Kidney (tissue), 14 donors: ENCODE measurements around the gene NCKAP5. TPM values are rescaled to one million over a fixed set of nuclear protein-coding genes. Genes with fewer than 3 reads are reported as not detected.

ENCODE experiments used
- DNase-seq, 5 donors: peaks; one replicate each; pipeline ENCODE4 v3.0.0-alpha.2; 2013 to 2020
- FAIRE-seq: peaks from 2 replicates; lab custom pipeline; 2012; peaks lifted over from hg19 to GRCh38; lab: Jason Lieb, UNC
- H3K27ac ChIP-seq, 2 donors: one replicate each; pipeline ENCODE4 v1.7.0; 2013; ENCODE audit warnings: low read depth in 2 of 2, low read length in 2 of 2, inconsistent platforms in 1 of 2
- H3K27me3 ChIP-seq: one replicate; pipeline ENCODE4 v1.7.1; 2013; ENCODE audit warnings: low read length, inconsistent platforms; ENCODE audit not compliant: control insufficient read depth, insufficient read depth
- H3K36me3 ChIP-seq, 3 donors: one replicate each; pipeline versions ENCODE4 v1.7.0 to v1.7.1; 2013; ENCODE audit warnings: low read length in 3 of 3, control low read depth in 1 of 3, inconsistent platforms in 1 of 3; ENCODE audit not compliant: insufficient read depth in 3 of 3, control insufficient read depth in 2 of 3
- H3K4me1 ChIP-seq, 3 donors: one replicate each; pipeline versions ENCODE4 v1.7.0 to v1.7.1; 2013; ENCODE audit warnings: low read length in 3 of 3, inconsistent platforms in 1 of 3, low read depth in 1 of 3; ENCODE audit not compliant: control insufficient read depth in 2 of 3, insufficient read depth in 2 of 3
- H3K4me3 ChIP-seq, 3 donors: one replicate each; pipeline versions ENCODE4 v1.7.0 to v1.8.1; 2013; ENCODE audit warnings: low read length in 3 of 3, control low read depth in 1 of 3, inconsistent platforms in 1 of 3
- H3K9ac ChIP-seq, 3 donors: one replicate each; pipeline versions ENCODE4 v1.7.0 to v1.7.1; 2013; ENCODE audit warnings: low read length in 3 of 3, control low read depth in 1 of 3, inconsistent platforms in 1 of 3
- H3K9me3 ChIP-seq, 3 donors: one replicate each; pipeline versions ENCODE4 v1.7.0 to v1.7.1; 2013; ENCODE audit warnings: low read length in 3 of 3, control low read depth in 1 of 3, inconsistent platforms in 1 of 3; ENCODE audit not compliant: control insufficient read depth in 2 of 3, insufficient read depth in 1 of 3
- intact Hi-C: fragments of 100-400 bp; cut with DNase I; formaldehyde crosslinking; loops from one replicate; pipeline ENCODE4 v1.11.1; 2022
- polyA plus RNA-seq: library from polyadenylated mRNA; stranded (reverse); fragments of 350-450 nt; fragmentation: Illumina TruSeq; extraction: RNeasy Lipid Tissue Mini Kit (QIAGEN cat#74804); gene quantifications from one replicate; pipeline ENCODE4 v1.2.3, GENCODE V29; 2014; ENCODE audit warnings: low read depth, low replicate concordance; ENCODE audit not compliant: insufficient read depth
- total RNA-seq: library from RNA; stranded (reverse); fragmentation: NEBNext Ultra II Directional; extraction: Animal tissue kit (Norgen Biotek cat#: 25700); gene quantifications from one replicate; pipeline ENCODE4 v1.2.1, GENCODE V29; 2021
- TF ChIP-seq, protein P1 (sequence below): IDR thresholded peaks from 3 replicates; pipeline ENCODE4 v1.5.1; 2012; ENCODE audit warnings: mild to moderate bottlenecking, moderate library complexity, borderline replicate concordance; ENCODE audit not compliant: insufficient read depth; ENCODE audit errors: extremely low read depth
- donor health status: control.
- donor health status: control.
- donor health status: control.
- donor health status: control.
- donor health status: control.
- donor health status: DM: yes; HTN: yes; CAD: no.
- donor health status: Normal renal cell carcinoma (clear cell type).

The NCKAP5 gene
- total and polyA plus RNA-seq, 2 donors from 2014 or later: 1.8 to 2.9 TPM

DNA sequence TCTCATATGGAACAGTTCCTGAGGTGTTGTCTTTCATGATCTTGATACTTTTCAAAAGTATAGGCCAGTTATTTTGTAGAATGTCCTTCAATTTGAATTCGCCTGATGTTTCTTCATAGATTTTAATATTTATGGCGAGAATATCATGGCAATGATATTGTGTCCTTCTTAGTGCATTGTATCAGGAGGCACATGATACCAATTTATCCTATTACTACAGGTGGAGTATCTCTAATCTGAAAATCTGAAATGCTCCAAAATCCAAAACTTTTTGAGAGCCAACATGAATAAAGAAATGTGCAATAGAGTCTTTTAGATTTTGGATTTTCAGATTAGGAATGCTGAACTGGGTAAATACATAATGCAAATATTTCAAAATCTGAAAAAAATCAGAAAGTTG is 681.7 kb downstream of the NCKAP5 start:
- FAIRE-seq (no peak), DNase-seq (no peak)
- Histone ChIP-seq H3K4me1 (no peaks in the 10 kb centered on the region), H3K36me3 (no peaks in the 10 kb centered on the region), H3K27ac (no peak overlapping the region), H3K4me3 (no peak overlapping the region), H3K27me3 (no peaks in the 10 kb centered on the region), H3K9me3 (peaks cover 0 to 8% (median 0%) of the 10 kb centered on the region in 3 donors), H3K9ac (no peak overlapping the region)
- intact Hi-C loops: no loop called here
- TF ChIP-seq, protein P1, sequence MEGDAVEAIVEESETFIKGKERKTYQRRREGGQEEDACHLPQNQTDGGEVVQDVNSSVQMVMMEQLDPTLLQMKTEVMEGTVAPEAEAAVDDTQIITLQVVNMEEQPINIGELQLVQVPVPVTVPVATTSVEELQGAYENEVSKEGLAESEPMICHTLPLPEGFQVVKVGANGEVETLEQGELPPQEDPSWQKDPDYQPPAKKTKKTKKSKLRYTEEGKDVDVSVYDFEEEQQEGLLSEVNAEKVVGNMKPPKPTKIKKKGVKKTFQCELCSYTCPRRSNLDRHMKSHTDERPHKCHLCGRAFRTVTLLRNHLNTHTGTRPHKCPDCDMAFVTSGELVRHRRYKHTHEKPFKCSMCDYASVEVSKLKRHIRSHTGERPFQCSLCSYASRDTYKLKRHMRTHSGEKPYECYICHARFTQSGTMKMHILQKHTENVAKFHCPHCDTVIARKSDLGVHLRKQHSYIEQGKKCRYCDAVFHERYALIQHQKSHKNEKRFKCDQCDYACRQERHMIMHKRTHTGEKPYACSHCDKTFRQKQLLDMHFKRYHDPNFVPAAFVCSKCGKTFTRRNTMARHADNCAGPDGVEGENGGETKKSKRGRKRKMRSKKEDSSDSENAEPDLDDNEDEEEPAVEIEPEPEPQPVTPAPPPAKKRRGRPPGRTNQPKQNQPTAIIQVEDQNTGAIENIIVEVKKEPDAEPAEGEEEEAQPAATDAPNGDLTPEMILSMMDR: no peak

DNA sequence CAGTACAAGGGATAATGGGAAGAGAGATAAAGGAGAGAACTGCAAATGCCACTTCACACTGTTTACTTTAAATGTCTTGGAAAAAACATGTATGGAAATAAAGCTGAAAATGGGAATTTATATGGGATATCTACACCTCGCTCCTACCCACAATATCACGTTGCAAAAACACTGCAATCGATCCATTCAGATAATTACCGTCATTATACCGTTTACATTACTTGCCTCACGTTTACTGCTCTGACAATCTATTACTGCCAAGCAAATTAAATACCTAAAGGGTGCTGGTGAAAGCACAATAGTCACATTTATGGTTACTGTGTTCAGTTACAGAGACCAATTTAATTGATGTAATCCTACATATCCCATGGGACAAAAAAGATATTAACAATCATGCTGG is 683.6 kb downstream of the NCKAP5 start:
- intact Hi-C loops: no loop called here
- FAIRE-seq: no peak
- Histone ChIP-seq H3K9ac (no peak overlapping the region), H3K4me3 (no peak overlapping the region), H3K27ac (no peak overlapping the region), H3K27me3 (no peaks in the 10 kb centered on the region), H3K9me3 (peaks cover 0 to 8% (median 0%) of the 10 kb centered on the region in 3 donors), H3K4me1 (no peaks in the 10 kb centered on the region), H3K36me3 (no peaks in the 10 kb centered on the region)
- TF ChIP-seq, protein P1: no peak
- no peak for DNase-seq

DNA sequence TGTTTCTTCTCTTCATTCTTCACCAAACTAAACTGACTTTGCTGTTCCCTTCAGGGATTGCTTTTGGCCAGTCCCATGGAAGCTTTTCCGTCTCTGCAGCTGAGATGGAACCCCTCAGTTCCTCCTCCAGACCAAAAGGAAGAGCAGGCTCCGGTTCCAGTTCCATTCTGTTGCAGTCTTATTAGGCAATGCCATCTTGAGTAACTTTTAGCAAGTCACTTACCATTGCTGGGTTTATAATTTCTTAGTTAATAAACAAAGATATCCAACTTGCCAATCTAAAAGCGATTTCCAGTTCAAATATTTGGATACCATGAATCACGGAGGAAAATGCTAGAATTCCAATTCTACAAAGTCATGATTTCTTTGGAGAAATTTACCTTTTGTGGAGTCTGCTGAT is 684.0 kb downstream of the NCKAP5 start:
- TF ChIP-seq, protein P1: no peak
- Histone ChIP-seq H3K27me3 (no peaks in the 10 kb centered on the region), H3K27ac (no peak overlapping the region), H3K9me3 (peaks cover 0 to 8% (median 0%) of the 10 kb centered on the region in 3 donors), H3K9ac (no peak overlapping the region), H3K36me3 (no peaks in the 10 kb centered on the region), H3K4me1 (no peaks in the 10 kb centered on the region), H3K4me3 (no peak overlapping the region)
- intact Hi-C loops: no loop called here
- DNase-seq (no peak), FAIRE-seq (no peak)

DNA sequence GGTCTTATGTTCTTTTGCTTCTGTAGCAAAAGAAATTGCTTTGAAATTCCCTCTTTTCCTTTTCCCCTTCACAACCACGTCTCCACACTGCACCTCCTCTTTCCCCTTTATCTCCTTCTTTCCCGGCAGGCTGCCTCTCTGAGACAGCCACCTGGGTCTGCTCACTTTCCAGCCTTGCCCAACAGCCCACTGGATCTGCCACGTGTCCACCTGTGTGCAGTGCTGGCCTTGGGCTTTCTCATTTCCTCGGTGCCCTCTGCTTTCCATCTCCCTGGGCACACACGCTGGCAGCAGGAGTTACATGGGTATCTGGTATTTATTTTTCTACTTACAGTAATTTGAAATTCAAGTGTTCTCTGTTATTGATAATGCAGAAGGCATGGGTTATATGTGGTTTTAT is 684.8 kb downstream of the NCKAP5 start:
- Histone ChIP-seq H3K4me3 (no peak overlapping the region), H3K36me3 (no peaks in the 10 kb centered on the region), H3K9ac (no peak overlapping the region), H3K9me3 (peaks cover 0 to 8% (median 0%) of the 10 kb centered on the region in 3 donors), H3K4me1 (no peaks in the 10 kb centered on the region), H3K27me3 (no peaks in the 10 kb centered on the region), H3K27ac (no peak overlapping the region)
- intact Hi-C loops: no loop called here
- FAIRE-seq (no peak), DNase-seq (peak in 1 of 5 donors; percentile 6)
- TF ChIP-seq, protein P1: no peak
